Skeletal muscle tissue (tissue), 4 donors: ENCODE data around the gene AUNIP. TPM values are rescaled to one million over a fixed set of nuclear protein-coding genes. Genes with fewer than 3 reads are reported as not detected.

ENCODE experiments used
- H3K27ac ChIP-seq: one replicate; pipeline ENCODE4 v1.7.0; 2013; ENCODE audit warnings: mild to moderate bottlenecking, low read depth, low read length, inconsistent platforms
- H3K27me3 ChIP-seq, 3 donors: one replicate each; pipeline ENCODE4 v1.7.0; 2013; ENCODE audit warnings: low read length in 3 of 3; ENCODE audit not compliant: control insufficient read depth in 3 of 3, insufficient read depth in 3 of 3
- H3K36me3 ChIP-seq, 3 donors: one replicate each; pipeline ENCODE4 v1.7.0; 2013; ENCODE audit warnings: low read length in 3 of 3; ENCODE audit not compliant: control insufficient read depth in 3 of 3, insufficient read depth in 3 of 3
- H3K4me1 ChIP-seq, 3 donors: one replicate each; pipeline ENCODE4 v1.7.0; 2013; ENCODE audit warnings: low read length in 3 of 3, mild to moderate bottlenecking in 3 of 3; ENCODE audit not compliant: control insufficient read depth in 3 of 3, insufficient read depth in 3 of 3
- H3K4me3 ChIP-seq, 3 donors: one replicate each; pipeline ENCODE4 v1.7.0; 2013; ENCODE audit warnings: low read length in 3 of 3
- H3K9ac ChIP-seq, 3 donors: one replicate each; pipeline ENCODE4 v1.7.0; 2013; ENCODE audit warnings: low read length in 3 of 3, mild to moderate bottlenecking in 3 of 3, moderate library complexity in 2 of 3, low read depth in 1 of 3
- H3K9me3 ChIP-seq, 3 donors: one replicate each; pipeline ENCODE4 v1.7.0; 2013; ENCODE audit warnings: low read length in 3 of 3; ENCODE audit not compliant: control insufficient read depth in 3 of 3
- total RNA-seq: library from RNA; depleted of rRNA; stranded (reverse); fragments of >200 nt; gene quantifications from one replicate; pipeline ENCODE4 v1.2.3, GENCODE V29; 2014
- donor health status: Osteomylitis.

The AUNIP gene
- total RNA-seq, 1 donor from 2014 or later = 1.6 TPM

GRCh38 chr1:25867210-25867991, 8.1 kb upstream of the AUNIP start:
- Histone ChIP-seq H3K27ac (no peak overlapping the region), H3K4me1 (peaks cover 6 to 11% (median 9%) of the 10 kb centered on the region in 3 donors), H3K4me3 (no peak overlapping the region), H3K36me3 (peaks cover 0 to 4% (median 3%) of the 10 kb centered on the region in 3 donors), H3K27me3 (no peaks in the 10 kb centered on the region), H3K9me3 (no peaks in the 10 kb centered on the region), H3K9ac (no peak overlapping the region)

GRCh38 chr1:25866288-25866687, 7.0 kb upstream of the AUNIP start:
- H3K4me3 ChIP-seq = no peak overlapping the region
- peaks cover 0 to 4% (median 3%) of the 10 kb centered on the region in 3 donors for H3K36me3 ChIP-seq
- H3K27ac ChIP-seq = no peak overlapping the region
- no peak overlapping the region for H3K9ac ChIP-seq
- no peaks in the 10 kb centered on the region for H3K9me3 ChIP-seq
- H3K4me1 ChIP-seq = peaks cover 6 to 10% (median 8%) of the 10 kb centered on the region in 3 donors
- no peaks in the 10 kb centered on the region for H3K27me3 ChIP-seq

- Histone ChIP-seq H3K36me3 (peaks cover 0 to 4% (median 3%) of the 10 kb centered on the region in 3 donors), H3K4me1 (peaks cover 6 to 14% (median 8%) of the 10 kb centered on the region in 3 donors), H3K27ac (no peak overlapping the region), H3K27me3 (no peaks in the 10 kb centered on the region), H3K9ac (no peak overlapping the region), H3K4me3 (no peak overlapping the region), H3K9me3 (no peaks in the 10 kb centered on the region)
These were observed 5.2 kb upstream of the AUNIP start for GRCh38 chr1:25864434-25864833.

GRCh38 chr1:25863486-25864262, 4.4 kb upstream of the AUNIP start:
- Histone ChIP-seq H3K4me3 (no peak overlapping the region), H3K27me3 (no peaks in the 10 kb centered on the region), H3K9me3 (no peaks in the 10 kb centered on the region), H3K36me3 (peaks cover 0 to 4% (median 3%) of the 10 kb centered on the region in 3 donors), H3K4me1 (peaks cover 12 to 20% (median 13%) of the 10 kb centered on the region in 3 donors), H3K27ac (no peak overlapping the region), H3K9ac (no peak overlapping the region)

- Histone ChIP-seq H3K27me3 (no peaks in the 10 kb centered on the region), H3K9ac (no peak overlapping the region), H3K9me3 (no peaks in the 10 kb centered on the region), H3K36me3 (peaks cover 0 to 4% (median 3%) of the 10 kb centered on the region in 3 donors), H3K27ac (no peak overlapping the region), H3K4me1 (peaks cover 16 to 22% (median 16%) of the 10 kb centered on the region in 3 donors), H3K4me3 (no peak overlapping the region)
These were observed 3.7 kb upstream of the AUNIP start for GRCh38 chr1:25862785-25863485.

GRCh38 chr1:25861316-25862286, 2.3 kb upstream of the AUNIP start:
- no peak overlapping the region for H3K27ac ChIP-seq

GRCh38 chr1:25858494-25858893, 763 bp downstream of the AUNIP start:
- Histone ChIP-seq H3K27me3 (no peaks in the 10 kb centered on the region), H3K9me3 (no peaks in the 10 kb centered on the region), H3K27ac (no peak overlapping the region), H3K4me3 (peak overlapping the region in 2 of 3 donors; percentile 81 to 82), H3K9ac (peak overlapping the region in 2 of 3 donors; percentile 74 to 83), H3K36me3 (peaks cover 0 to 4% (median 3%) of the 10 kb centered on the region in 3 donors), H3K4me1 (peaks cover 16 to 22% (median 16%) of the 10 kb centered on the region in 3 donors)

More at GRCh38 chr1:25861316-25862286, 2.3 kb upstream of the AUNIP start:
- H3K4me3 ChIP-seq = no peak overlapping the region
- H3K36me3 ChIP-seq = peaks cover 0 to 4% (median 3%) of the 10 kb centered on the region in 3 donors
- H3K9ac ChIP-seq = peak overlapping the region in 2 of 3 donors; percentile 22 to 54
- H3K9me3 ChIP-seq = no peaks in the 10 kb centered on the region
- no peaks in the 10 kb centered on the region for H3K27me3 ChIP-seq
- H3K4me1 ChIP-seq = peaks cover 16 to 22% (median 16%) of the 10 kb centered on the region in 3 donors

- H3K9ac ChIP-seq = no peak overlapping the region
- no peaks in the 10 kb centered on the region for H3K27me3 ChIP-seq
- H3K9me3 ChIP-seq = no peaks in the 10 kb centered on the region
- H3K36me3 ChIP-seq = no peaks in the 10 kb centered on the region
- H3K4me1 ChIP-seq = peaks cover 10 to 12% (median 10%) of the 10 kb centered on the region in 3 donors
- no peak overlapping the region for H3K27ac ChIP-seq
- no peak overlapping the region for H3K4me3 ChIP-seq
These were observed 2.4 kb downstream of the AUNIP start for GRCh38 chr1:25856856-25857255.

- no peak overlapping the region for H3K27ac ChIP-seq
- H3K27me3 ChIP-seq = no peaks in the 10 kb centered on the region
- H3K4me1 ChIP-seq = peaks cover 8 to 10% (median 9%) of the 10 kb centered on the region in 3 donors
- H3K36me3 ChIP-seq = no peaks in the 10 kb centered on the region
- no peaks in the 10 kb centered on the region for H3K9me3 ChIP-seq
- H3K4me3 ChIP-seq = no peak overlapping the region
- no peak overlapping the region for H3K9ac ChIP-seq
These were observed 4.7 kb downstream of the AUNIP start for GRCh38 chr1:25854554-25854953.
